Measurements from ENCODE around the gene SLC46A2.

The SLC46A2 gene

DNA sequence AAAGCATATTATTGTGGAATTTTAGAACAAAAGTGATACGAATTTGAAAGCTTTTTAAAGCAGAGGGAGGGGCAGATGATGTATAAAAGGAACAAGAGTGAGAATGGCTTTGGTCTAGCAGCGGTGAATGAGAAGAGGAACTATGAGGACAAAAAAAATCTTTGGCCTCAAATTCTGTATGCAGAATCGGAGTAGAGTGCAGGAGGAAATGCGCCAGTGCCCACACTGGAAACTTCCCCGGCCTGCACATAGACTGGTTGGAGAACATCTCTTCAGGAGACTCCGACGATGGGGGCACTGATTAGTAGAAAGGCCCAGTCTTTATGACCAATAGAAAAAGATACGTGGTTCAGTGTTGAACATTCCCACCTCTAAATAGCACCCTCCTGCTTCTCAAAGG lies 51.3 kb downstream of the SLC46A2 start:
- Histone ChIP-seq H3K36me3 (peaks cover 74% of the 10 kb centered on the region), H3K27me3 (no peaks in the 10 kb centered on the region), H3K4me2 (no peak overlapping the region), H4K20me1 (no peaks in the 10 kb centered on the region), H3K27ac (no peak overlapping the region), H3K4me1 (peaks cover 10% of the 10 kb centered on the region), H3K9me3 (no peaks in the 10 kb centered on the region), H3K9ac (no peak overlapping the region), H3K4me3 (no peak overlapping the region)
- TF ChIP-seq Cebpa-rat (IDR thresholded peaks at IDR 0.05): no peak

GRCh38 chr9:112838342-112838741 lies 52.3 kb downstream of the SLC46A2 start:
- no peaks in the 10 kb centered on the region for H3K27me3 ChIP-seq
- H3K36me3 ChIP-seq: peaks cover 77% of the 10 kb centered on the region
- H3K27ac ChIP-seq: no peak overlapping the region
- H3K4me1 ChIP-seq: peaks cover 10% of the 10 kb centered on the region
- no peaks in the 10 kb centered on the region for H4K20me1 ChIP-seq
- no peak overlapping the region for H3K4me3 ChIP-seq
- no peak overlapping the region for H3K9ac ChIP-seq
- H3K9me3 ChIP-seq: no peaks in the 10 kb centered on the region
- H3K4me2 ChIP-seq: no peak overlapping the region
- TF ChIP-seq Cebpa-rat (IDR thresholded peaks at IDR 0.05): no peak

- peak overlapping the region; percentile 42; the same call in 1 of the 2 replicates for H3K4me2 ChIP-seq
- no peaks in the 10 kb centered on the region for H3K9me3 ChIP-seq
- no peak overlapping the region for H3K4me3 ChIP-seq
- peaks cover 10% of the 10 kb centered on the region for H3K4me1 ChIP-seq
- no peak overlapping the region for H3K9ac ChIP-seq
- TF ChIP-seq Cebpa-rat (IDR thresholded peaks at IDR 0.05): no peak
- peaks cover 71% of the 10 kb centered on the region for H3K36me3 ChIP-seq
- H4K20me1 ChIP-seq: no peaks in the 10 kb centered on the region
- H3K27me3 ChIP-seq: no peaks in the 10 kb centered on the region
- H3K27ac ChIP-seq: 0 out of 2 replicates have a peak overlapping the region, but pooled peaks have one; percentile 7
Observed at GRCh38 chr9:112836394-112836793, 54.3 kb downstream of the SLC46A2 start.

DNA sequence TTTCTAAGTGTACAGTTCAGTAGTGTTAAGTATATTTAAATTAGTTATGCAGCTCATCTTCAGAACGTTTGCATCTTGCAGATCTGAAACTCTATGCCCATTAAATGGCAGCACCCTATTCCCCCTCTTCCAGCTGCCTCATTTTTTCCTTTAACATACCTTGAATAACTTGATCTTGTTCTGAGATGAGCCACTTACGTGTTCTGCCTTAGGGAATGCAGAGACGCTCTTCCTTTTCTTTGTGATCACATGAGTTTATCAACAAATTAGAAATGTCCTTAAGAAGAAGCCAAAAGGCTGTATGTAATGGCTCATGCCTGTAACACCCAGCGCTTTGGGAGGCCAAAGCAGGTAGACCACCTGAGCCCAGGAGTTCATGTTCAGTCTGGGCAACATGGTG lies 57.6 kb downstream of the SLC46A2 start:
- Histone ChIP-seq H4K20me1 (no peaks in the 10 kb centered on the region), H3K4me1 (peaks cover 10% of the 10 kb centered on the region), H3K4me2 (no peak overlapping the region), H3K27me3 (no peaks in the 10 kb centered on the region), H3K9me3 (no peaks in the 10 kb centered on the region), H3K9ac (no peak overlapping the region), H3K27ac (no peak overlapping the region), H3K4me3 (no peak overlapping the region), H3K36me3 (peaks cover 53% of the 10 kb centered on the region)
- TF ChIP-seq Cebpa-rat (IDR thresholded peaks at IDR 0.05): no peak

DNA sequence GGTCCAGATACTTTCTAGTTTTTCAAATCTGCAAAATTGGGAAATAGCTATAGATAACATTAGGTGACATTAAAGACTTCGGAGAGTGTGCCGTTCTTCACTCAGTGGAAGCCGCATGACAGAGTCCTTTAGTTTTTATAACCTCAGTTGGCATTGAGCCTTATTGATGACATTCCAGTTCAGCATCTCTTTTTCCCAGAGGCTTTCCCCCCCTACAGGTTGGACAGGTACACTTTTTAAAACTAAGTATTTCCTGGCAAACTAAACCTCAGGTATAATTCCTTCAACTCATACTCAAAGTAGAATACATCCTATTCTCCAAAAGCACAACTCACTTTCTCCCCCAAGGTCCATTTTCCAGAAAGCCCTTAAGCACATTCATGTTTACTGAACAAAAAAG lies 58.7 kb downstream of the SLC46A2 start:
- H4K20me1 ChIP-seq: no peaks in the 10 kb centered on the region
- H3K27ac ChIP-seq: no peak overlapping the region
- H3K9ac ChIP-seq: no peak overlapping the region
- no peak overlapping the region for H3K4me3 ChIP-seq
- peaks cover 47% of the 10 kb centered on the region for H3K36me3 ChIP-seq
- TF ChIP-seq Cebpa-rat (IDR thresholded peaks at IDR 0.05): no peak
- peaks cover 10% of the 10 kb centered on the region for H3K4me1 ChIP-seq
- no peaks in the 10 kb centered on the region for H3K9me3 ChIP-seq
- no peak overlapping the region for H3K4me2 ChIP-seq
- H3K27me3 ChIP-seq: no peaks in the 10 kb centered on the region

- no peaks in the 10 kb centered on the region for H4K20me1 ChIP-seq
- no peak for TF ChIP-seq Cebpa-rat (IDR thresholded peaks at IDR 0.05)
- H3K27ac ChIP-seq: no peak overlapping the region
- H3K4me2 ChIP-seq: no peak overlapping the region
- H3K9me3 ChIP-seq: no peaks in the 10 kb centered on the region
- no peak overlapping the region for H3K9ac ChIP-seq
- peaks cover 41% of the 10 kb centered on the region for H3K36me3 ChIP-seq
- no peaks in the 10 kb centered on the region for H3K27me3 ChIP-seq
- H3K4me1 ChIP-seq: peaks cover 4% of the 10 kb centered on the region
- H3K4me3 ChIP-seq: no peak overlapping the region
Observed at GRCh38 chr9:112831281-112831851, 59.3 kb downstream of the SLC46A2 start.

Data from BLaER1 (cell line).